ENCODE results near the gene ZBTB17. TPM values are rescaled to one million over a fixed set of nuclear protein-coding genes. Genes with fewer than 3 reads are reported as not detected.

The ZBTB17 gene
- total RNA-seq, 1 experiment from 2014 or later: 17.4 TPM

DNA sequence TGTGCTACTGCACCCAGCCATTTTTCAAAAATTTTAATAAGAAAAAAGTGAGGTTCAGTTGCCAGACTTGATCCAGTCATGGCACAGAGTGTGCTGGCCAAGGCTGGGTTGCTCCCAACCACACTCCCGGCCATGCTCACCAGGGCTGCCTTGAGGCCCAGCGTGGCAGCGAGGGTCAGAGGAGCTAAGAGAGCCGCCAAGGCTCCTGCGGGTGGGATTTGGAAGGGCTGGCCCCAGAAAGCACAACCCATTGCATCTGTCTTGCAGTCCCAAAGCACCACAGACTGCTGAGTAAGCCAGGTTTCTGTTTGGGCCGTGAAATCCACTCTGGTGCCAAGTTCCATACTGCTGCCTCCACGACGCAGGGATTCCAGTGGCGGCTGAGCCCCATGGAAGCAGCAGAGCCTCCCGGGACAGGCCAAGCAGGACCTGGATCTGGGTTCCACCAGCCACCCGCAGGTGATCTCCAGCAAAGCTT is 22.6 kb downstream of the ZBTB17 start:
- TSS peak; percentile 35 for BruUV-seq (replicated peaks)
- H3K4me3 ChIP-seq: no peak overlapping the region
- H3K27me3 ChIP-seq (ENCODE audit: insufficient read depth, low read depth): no peaks in the 10 kb centered on the region
- peaks cover 10% of the 10 kb centered on the region; the same call in 1 of the 2 replicates for H3F3A ChIP-seq (ENCODE audit: insufficient read depth, low read depth)
- POLR2A ChIA-PET (ENCODE audit: unreplicated experiment): no interaction called here
- DNase-seq: no peak
- intact Hi-C loops (cut with micrococcal nuclease; ENCODE audit: unreplicated experiment): no loop called here
- H3K36me3 ChIP-seq (ENCODE audit: low read depth): no peaks in the 10 kb centered on the region
- H3K4me2 ChIP-seq: peak overlapping the region; percentile 40; the same call in 1 of the 2 replicates
- H3K27ac ChIP-seq: peak overlapping the region; percentile 58
- H3K9me3 ChIP-seq (ENCODE audit: insufficient read depth, low read depth): no peaks in the 10 kb centered on the region
- no peak overlapping the region for H2AFZ ChIP-seq
- H3K79me2 ChIP-seq (ENCODE audit: low read depth): peaks cover 16% of the 10 kb centered on the region; the same call in 1 of the 2 replicates
- CTCF ChIA-PET: no interaction called here
- H3K9me2 ChIP-seq (ENCODE audit: insufficient read depth): no peaks in the 10 kb centered on the region
- TF ChIP-seq, protein P1, sequence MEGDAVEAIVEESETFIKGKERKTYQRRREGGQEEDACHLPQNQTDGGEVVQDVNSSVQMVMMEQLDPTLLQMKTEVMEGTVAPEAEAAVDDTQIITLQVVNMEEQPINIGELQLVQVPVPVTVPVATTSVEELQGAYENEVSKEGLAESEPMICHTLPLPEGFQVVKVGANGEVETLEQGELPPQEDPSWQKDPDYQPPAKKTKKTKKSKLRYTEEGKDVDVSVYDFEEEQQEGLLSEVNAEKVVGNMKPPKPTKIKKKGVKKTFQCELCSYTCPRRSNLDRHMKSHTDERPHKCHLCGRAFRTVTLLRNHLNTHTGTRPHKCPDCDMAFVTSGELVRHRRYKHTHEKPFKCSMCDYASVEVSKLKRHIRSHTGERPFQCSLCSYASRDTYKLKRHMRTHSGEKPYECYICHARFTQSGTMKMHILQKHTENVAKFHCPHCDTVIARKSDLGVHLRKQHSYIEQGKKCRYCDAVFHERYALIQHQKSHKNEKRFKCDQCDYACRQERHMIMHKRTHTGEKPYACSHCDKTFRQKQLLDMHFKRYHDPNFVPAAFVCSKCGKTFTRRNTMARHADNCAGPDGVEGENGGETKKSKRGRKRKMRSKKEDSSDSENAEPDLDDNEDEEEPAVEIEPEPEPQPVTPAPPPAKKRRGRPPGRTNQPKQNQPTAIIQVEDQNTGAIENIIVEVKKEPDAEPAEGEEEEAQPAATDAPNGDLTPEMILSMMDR (conservative IDR thresholded peaks at IDR 0.05): no peak
- no peak for TF ChIP-seq EZH2 (IDR thresholded peaks at IDR 0.05; ENCODE audit: low read depth)
- H4K20me1 ChIP-seq (ENCODE audit: insufficient read depth): no peaks in the 10 kb centered on the region
- H3K4me1 ChIP-seq (replicated peaks; ENCODE audit: insufficient read depth): peaks cover 30% of the 10 kb centered on the region

DNA sequence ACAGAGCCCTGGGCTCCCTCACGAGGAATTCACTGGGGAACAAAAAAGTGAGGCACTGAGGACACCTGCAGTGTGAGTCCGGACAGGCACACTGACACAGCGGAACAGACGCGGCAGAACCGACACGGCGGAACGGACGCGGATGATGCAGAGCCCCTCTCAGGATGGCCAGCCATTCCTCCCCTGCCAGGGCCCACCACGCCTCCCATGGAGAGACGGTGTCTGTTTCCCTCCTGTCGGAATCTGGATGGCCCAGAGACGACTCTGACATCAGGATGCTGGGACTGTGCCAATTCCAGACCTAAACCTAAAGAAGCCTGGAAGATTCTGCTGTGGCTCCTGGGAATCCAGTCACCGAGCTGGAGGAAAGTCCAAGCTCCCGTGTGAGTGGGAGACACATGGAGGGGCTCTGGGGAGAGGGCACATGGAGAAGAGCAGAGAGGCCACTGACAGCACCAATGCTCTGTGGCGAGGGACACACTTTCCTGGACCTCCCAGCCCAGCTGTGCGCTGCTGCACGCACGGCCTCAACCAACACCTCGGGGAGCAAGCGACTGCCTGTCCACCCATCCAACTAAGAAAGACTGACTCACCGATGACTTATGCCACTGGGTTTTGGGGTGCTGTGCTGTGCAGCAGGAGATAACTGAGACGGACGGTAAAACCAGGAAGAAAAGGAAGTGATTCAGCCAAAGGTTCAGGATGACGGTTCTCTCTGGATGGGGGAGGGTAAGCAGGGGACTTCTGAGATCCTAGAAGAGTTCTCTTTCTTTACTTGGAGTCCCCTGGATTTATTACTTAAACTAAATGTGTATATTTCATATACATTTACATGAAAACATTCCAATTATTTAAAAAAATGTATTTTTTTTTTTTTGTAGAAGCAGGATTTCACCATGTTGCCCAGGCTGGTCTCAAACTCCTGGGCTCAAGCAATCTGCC is 23.3 kb downstream of the ZBTB17 start:
- peak overlapping the region; percentile 40 for H3K4me2 ChIP-seq
- intact Hi-C loops (cut with micrococcal nuclease; ENCODE audit: unreplicated experiment): no loop called here
- BruUV-seq (replicated peaks): TSS peak; percentile 55
- no peaks in the 10 kb centered on the region for H3K9me3 ChIP-seq (ENCODE audit: insufficient read depth, low read depth)
- no peaks in the 10 kb centered on the region for H3K9me2 ChIP-seq (ENCODE audit: insufficient read depth)
- no peak overlapping the region for H3K4me3 ChIP-seq
- peaks cover 10% of the 10 kb centered on the region; the same call in 1 of the 2 replicates for H3F3A ChIP-seq (ENCODE audit: insufficient read depth, low read depth)
- peaks cover 16% of the 10 kb centered on the region; the same call in 1 of the 2 replicates for H3K79me2 ChIP-seq (ENCODE audit: low read depth)
- no peaks in the 10 kb centered on the region for H4K20me1 ChIP-seq (ENCODE audit: insufficient read depth)
- POLR2A ChIA-PET (ENCODE audit: unreplicated experiment): no interaction called here
- H3K27ac ChIP-seq: peak overlapping the region; percentile 58
- H3K36me3 ChIP-seq (ENCODE audit: low read depth): no peaks in the 10 kb centered on the region
- no peak for TF ChIP-seq EZH2 (IDR thresholded peaks at IDR 0.05; ENCODE audit: low read depth)
- TF ChIP-seq, protein P1 (conservative IDR thresholded peaks at IDR 0.05): no peak
- H3K4me1 ChIP-seq (replicated peaks; ENCODE audit: insufficient read depth): peaks cover 30% of the 10 kb centered on the region
- H3K27me3 ChIP-seq (ENCODE audit: insufficient read depth, low read depth): no peaks in the 10 kb centered on the region
- peak; percentile 70 to 86 for DNase-seq
- CTCF ChIA-PET: no interaction called here
- H2AFZ ChIP-seq: no peak overlapping the region

DNA sequence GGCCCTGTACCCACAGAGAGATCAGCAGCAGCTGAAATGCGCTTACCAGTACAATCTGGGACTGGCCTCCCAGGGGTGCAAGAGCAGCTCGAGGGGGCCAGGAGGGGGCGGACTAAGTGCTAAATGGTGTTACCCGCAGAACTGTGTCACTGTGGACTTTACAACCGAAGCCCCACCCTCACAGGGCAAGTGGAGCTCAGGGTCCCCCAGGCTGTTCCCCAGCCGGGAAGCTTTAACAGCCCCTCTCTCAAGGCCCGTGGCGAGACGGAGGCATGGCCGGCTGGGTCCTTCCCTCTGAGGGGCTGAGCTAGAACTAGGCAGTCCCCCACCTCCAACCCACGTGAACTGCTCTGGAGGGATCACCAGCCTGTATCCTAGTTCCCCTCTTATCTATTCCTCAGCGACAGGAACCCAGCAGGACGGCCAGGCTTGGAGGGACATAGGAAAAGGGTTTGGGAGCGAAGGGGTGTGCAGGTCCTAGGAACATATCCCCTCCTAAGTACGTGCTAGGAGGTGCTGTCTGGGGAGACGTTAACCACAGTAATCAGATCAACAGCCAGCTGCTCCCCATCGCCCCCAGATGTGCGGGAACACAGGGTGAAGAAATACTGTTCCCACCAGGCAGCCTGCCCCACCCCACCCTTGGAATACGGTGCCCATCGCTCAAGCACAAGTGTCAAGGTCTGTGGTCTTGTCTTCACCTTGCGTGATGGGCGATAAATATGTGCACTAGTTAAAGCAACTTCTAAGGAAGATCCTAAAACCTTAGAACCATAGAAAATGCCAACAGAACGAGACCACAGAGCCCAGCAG is 24.4 kb downstream of the ZBTB17 start:
- Histone ChIP-seq H3K4me2 (peak overlapping the region; percentile 40; the same call in 1 of the 2 replicates), H4K20me1 (ENCODE audit: insufficient read depth) (no peaks in the 10 kb centered on the region), H3K27me3 (ENCODE audit: insufficient read depth, low read depth) (no peaks in the 10 kb centered on the region), H3K36me3 (ENCODE audit: low read depth) (no peaks in the 10 kb centered on the region), H2AFZ (no peak overlapping the region), H3K79me2 (ENCODE audit: low read depth) (peaks cover 16% of the 10 kb centered on the region; the same call in 1 of the 2 replicates), H3K4me3 (no peak overlapping the region), H3K9me3 (ENCODE audit: insufficient read depth, low read depth) (no peaks in the 10 kb centered on the region), H3K9me2 (ENCODE audit: insufficient read depth) (no peaks in the 10 kb centered on the region), H3F3A (ENCODE audit: insufficient read depth, low read depth) (peaks cover 10% of the 10 kb centered on the region; the same call in 1 of the 2 replicates), H3K27ac (peak overlapping the region; percentile 58; the same call in 1 of the 2 replicates), H3K4me1 (replicated peaks; ENCODE audit: insufficient read depth) (peaks cover 30% of the 10 kb centered on the region)
- TF ChIP-seq EZH2 (IDR thresholded peaks at IDR 0.05; ENCODE audit: low read depth): no peak
- TF ChIP-seq, protein P1 (conservative IDR thresholded peaks at IDR 0.05): no peak
- ChIA-PET CTCF (no interaction called here), POLR2A (ENCODE audit: unreplicated experiment) (no interaction called here)
- DNase-seq: no peak
- BruUV-seq (replicated peaks): no TSS peak
- intact Hi-C loops (cut with micrococcal nuclease; ENCODE audit: unreplicated experiment): no loop called here
